SK-N-SH treated with all-trans-retinoic acid at 6 μM for 48 hours (cell line): ENCODE results near the gene CYP4A22.

ENCODE experiments used
- ATAC-seq: fragments of 200-7000 bp; cut with Tn5 transposase; 3 replicates; pipeline ENCODE4 v1.9.1; 2020; ENCODE audit warnings: mild to moderate bottlenecking, moderate library complexity
- ARNTL ChIP-seq: fragments of 450-650 bp; formaldehyde crosslinking; IDR thresholded peaks from 2 replicates; pipeline ENCODE4 v1.5.0; 2020; ENCODE audit warnings: low read depth, mild to moderate bottlenecking, moderate library complexity, borderline replicate concordance
- BACH2 ChIP-seq: fragments of 250-450 bp; sonication (Bioruptor Pico); IDR thresholded peaks from 2 replicates; pipeline ENCODE4 v1.9.0; 2021; ENCODE audit warnings: mild to moderate bottlenecking, borderline replicate concordance
- CSDC2 ChIP-seq: fragments of 250-450 bp; sonication (Bioruptor Pico); IDR thresholded peaks from 2 replicates; pipeline ENCODE4 v1.5.0; 2020; ENCODE audit warnings: mild to moderate bottlenecking, moderate library complexity
- ESRRG ChIP-seq: fragments of 250-450 bp; sonication (Bioruptor Pico); IDR thresholded peaks from 2 replicates; pipeline ENCODE4 v1.6.1; 2021; ENCODE audit warnings: mild to moderate bottlenecking
- GLIS3 ChIP-seq: fragments of 250-450 bp; sonication (Bioruptor Pico); IDR thresholded peaks from 2 replicates; pipeline ENCODE4 v1.5.0; 2020; ENCODE audit warnings: mild to moderate bottlenecking, moderate library complexity
- ISL1 ChIP-seq: fragments of 250-450 bp; sonication (Bioruptor Pico); IDR thresholded peaks from 2 replicates; pipeline ENCODE4 v2.1.2; 2022; ENCODE audit warnings: mild to moderate bottlenecking, moderate library complexity
- OSR1 ChIP-seq: fragments of 250-450 bp; sonication (Bioruptor Pico); IDR thresholded peaks from 2 replicates; pipeline ENCODE4 v1.8.0; 2022; ENCODE audit warnings: moderate library complexity, mild to moderate bottlenecking, inconsistent platforms
- PPARA ChIP-seq: fragments of 250-450 bp; sonication (Bioruptor Pico); IDR thresholded peaks from 2 replicates; pipeline ENCODE4 v1.5.0; 2020; ENCODE audit warnings: mild to moderate bottlenecking, borderline replicate concordance
- RARB ChIP-seq: fragments of 250-450 bp; sonication (Bioruptor Pico); IDR thresholded peaks from 2 replicates; pipeline ENCODE4 v1.8.0; 2021; ENCODE audit warnings: mild to moderate bottlenecking, moderate library complexity
- SNAI2 ChIP-seq: fragments of 250-450 bp; sonication (Bioruptor Pico); IDR thresholded peaks from 2 replicates; pipeline ENCODE4 v1.5.0; 2020; ENCODE audit warnings: mild to moderate bottlenecking, moderate library complexity
- TCF4 ChIP-seq: fragments of 250-450 bp; sonication (Bioruptor Pico); IDR thresholded peaks from 2 replicates; pipeline ENCODE4 v1.8.0; 2021; ENCODE audit warnings: mild to moderate bottlenecking, moderate library complexity, borderline replicate concordance
- TOX ChIP-seq: fragments of 250-450 bp; sonication (Bioruptor Pico); IDR thresholded peaks from 2 replicates; pipeline ENCODE4 v1.8.0; 2021; ENCODE audit warnings: mild to moderate bottlenecking, moderate library complexity, borderline replicate concordance
- ZC3H10 ChIP-seq: fragments of 250-450 bp; sonication (Bioruptor Pico); IDR thresholded peaks from 2 replicates; pipeline ENCODE4 v1.5.1; 2021; ENCODE audit warnings: mild to moderate bottlenecking, moderate library complexity
- ZFP3 ChIP-seq: fragments of 250-450 bp; sonication (Bioruptor Pico); IDR thresholded peaks from 2 replicates; pipeline ENCODE4 v1.5.0; 2020; ENCODE audit warnings: mild to moderate bottlenecking, moderate library complexity
- ZFP30 ChIP-seq: fragments of 450-650 bp; formaldehyde crosslinking; IDR thresholded peaks from 2 replicates; pipeline ENCODE4 v1.5.0; 2022; ENCODE audit warnings: mild to moderate bottlenecking, moderate library complexity
- ZNF565 ChIP-seq: fragments of 450-650 bp; formaldehyde crosslinking; conservative IDR thresholded peaks from 2 replicates; pipeline ENCODE4 v1.5.0; 2020; ENCODE audit warnings: low read depth, mild to moderate bottlenecking, moderate library complexity
- ZNF70 ChIP-seq: fragments of 450-650 bp; formaldehyde crosslinking; IDR thresholded peaks from 2 replicates; pipeline ENCODE4 v1.5.0; 2020; ENCODE audit warnings: mild to moderate bottlenecking, moderate library complexity
- ZNF8 ChIP-seq: fragments of 450-650 bp; formaldehyde crosslinking; IDR thresholded peaks from 2 replicates; pipeline ENCODE4 v1.5.0; 2020; ENCODE audit warnings: mild to moderate bottlenecking, moderate library complexity
- TF ChIP-seq, protein P1 (sequence below): fragments of 250-450 bp; sonication (Bioruptor Pico); IDR thresholded peaks from 2 replicates; pipeline ENCODE4 v1.8.0; 2021; ENCODE audit warnings: low read depth, mild to moderate bottlenecking, moderate library complexity, borderline replicate concordance
- TF ChIP-seq, protein P2 (sequence below): fragments of 250-450 bp; sonication (Bioruptor Pico); IDR thresholded peaks from 2 replicates; pipeline ENCODE4 v1.8.0; 2020; ENCODE audit warnings: mild to moderate bottlenecking, moderate library complexity, borderline replicate concordance
- TF ChIP-seq, protein P3 (sequence below): fragments of 250-450 bp; sonication (Bioruptor Pico); IDR thresholded peaks from 2 replicates; pipeline ENCODE4 v1.5.0; 2020; ENCODE audit warnings: mild to moderate bottlenecking, moderate library complexity
- TF ChIP-seq, protein P4 (sequence below): fragments of 250-450 bp; sonication (Bioruptor Pico); IDR thresholded peaks from 2 replicates; pipeline ENCODE4 v1.5.1; 2020; ENCODE audit warnings: low read depth, mild to moderate bottlenecking, moderate library complexity

CYP4A22 gene

DNA sequence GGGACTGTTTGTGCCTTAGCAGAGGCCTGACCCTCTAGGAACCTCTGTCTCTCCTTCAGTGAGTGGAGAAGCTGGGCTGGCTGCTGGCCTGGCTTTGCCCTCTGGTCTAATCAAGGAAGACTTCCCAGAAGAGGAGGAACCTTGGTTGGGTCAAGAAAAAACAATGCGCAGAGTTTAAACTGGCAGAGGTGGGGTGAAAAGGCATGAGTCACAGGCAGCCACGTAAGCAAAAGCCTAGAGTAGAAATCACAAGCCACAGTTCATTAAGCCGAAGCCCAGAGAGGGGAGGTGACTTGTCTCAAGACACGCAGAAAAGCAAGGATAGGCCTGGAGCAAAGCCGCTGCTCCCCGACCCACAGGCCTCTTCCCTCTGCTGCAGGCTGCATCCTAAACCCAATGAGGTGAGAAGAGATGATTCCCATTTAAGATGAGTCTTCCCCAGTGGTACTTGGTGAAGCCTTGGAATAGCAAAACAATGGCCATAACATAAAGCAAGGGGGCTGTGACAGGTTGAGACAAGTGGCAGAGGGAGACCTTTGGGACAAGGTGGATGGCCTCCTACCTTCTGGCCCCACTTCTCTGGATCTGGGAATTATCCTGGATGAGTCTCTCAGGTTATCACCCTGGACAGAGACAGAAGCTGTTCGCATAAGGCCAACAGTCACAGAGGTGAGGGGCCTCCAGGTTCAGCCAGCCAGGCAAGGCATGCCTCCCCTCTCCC is 44.9 kb downstream of the CYP4A22 start (continued):
- TF ChIP-seq, protein P1, sequence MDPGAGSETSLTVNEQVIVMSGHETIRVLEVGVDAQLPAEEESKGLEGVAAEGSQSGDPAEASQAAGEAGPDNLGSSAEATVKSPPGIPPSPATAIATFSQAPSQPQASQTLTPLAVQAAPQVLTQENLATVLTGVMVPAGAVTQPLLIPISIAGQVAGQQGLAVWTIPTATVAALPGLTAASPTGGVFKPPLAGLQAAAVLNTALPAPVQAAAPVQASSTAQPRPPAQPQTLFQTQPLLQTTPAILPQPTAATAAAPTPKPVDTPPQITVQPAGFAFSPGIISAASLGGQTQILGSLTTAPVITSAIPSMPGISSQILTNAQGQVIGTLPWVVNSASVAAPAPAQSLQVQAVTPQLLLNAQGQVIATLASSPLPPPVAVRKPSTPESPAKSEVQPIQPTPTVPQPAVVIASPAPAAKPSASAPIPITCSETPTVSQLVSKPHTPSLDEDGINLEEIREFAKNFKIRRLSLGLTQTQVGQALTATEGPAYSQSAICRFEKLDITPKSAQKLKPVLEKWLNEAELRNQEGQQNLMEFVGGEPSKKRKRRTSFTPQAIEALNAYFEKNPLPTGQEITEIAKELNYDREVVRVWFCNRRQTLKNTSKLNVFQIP = no peak
- no peak for TF ChIP-seq BACH2 (CRISPR knock-in tag)
- no peak for TF ChIP-seq ZFP3 (CRISPR knock-in tag)
- TF ChIP-seq ZNF8 (CRISPR knock-in tag) = no peak
- no peak for TF ChIP-seq SNAI2 (CRISPR knock-in tag)

DNA sequence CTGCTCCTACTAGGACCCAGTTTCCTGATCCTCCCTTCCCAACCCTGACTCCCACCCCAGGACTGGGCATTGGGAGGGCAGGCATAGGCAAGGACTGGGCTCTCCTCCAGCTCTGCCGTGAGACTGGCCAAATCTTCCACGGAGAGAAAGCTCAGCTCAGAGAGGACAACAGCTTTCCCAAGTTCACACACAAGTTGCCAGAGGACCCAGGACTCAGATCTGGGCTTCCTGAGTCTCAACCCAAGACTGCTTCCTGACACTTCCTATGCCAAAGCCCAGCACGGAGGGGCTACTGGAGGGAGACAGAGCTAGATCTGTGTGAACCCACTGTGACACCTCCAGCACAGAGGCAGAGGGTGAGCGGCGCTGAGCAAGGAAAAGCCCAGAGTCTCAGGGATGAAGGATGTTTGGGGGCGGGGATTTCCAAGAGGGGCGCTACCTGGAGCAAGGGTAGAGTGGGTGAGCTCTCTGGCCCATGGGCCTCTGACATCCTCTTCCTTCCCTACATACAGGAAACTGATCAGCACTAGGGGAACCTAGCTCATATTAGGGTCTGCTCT is 45.5 kb downstream of the CYP4A22 start:
- no peak for ATAC-seq

DNA sequence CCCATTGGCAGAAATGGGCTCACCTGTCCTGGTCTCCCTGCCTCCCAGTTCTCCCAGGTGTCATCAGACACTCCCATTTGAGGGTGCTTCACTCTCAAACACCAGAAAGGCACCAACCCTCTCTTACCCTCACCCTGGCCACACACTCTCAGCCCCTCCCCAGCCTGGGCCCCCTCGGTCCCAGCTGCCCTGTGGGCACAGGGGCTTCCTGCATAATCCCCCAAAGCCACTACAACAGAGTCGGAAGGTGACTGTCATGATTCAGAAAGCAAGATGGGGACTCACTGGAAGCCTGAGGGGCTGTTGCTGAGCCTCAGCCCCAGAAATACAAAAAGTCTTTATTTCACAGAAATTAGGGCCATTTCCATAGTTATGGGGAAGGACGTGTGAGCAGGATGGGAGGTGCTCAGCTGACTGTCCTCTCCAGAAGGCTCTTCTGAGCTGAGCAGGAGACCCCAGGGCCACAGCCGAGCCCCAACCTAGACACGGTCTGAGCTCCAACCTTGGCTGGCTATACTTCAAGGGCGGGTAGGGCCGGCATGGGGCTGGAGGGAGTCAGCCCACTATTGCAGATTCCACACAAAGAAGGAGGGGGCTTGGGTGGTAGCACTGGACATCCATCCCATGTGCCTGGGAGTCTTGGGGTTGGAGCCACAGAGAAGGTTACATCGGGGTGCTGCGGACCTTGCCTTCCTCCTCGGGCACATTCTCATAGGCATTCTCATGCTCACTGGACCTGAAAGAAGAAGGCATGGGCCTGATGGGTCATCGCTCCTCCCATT is 46.3 kb downstream of the CYP4A22 start:
- TF ChIP-seq SNAI2 (CRISPR knock-in tag) = no peak
- no peak for TF ChIP-seq OSR1
- TF ChIP-seq, protein P1 = no peak
- no peak for TF ChIP-seq PPARA
- no peak for TF ChIP-seq RARB (CRISPR knock-in tag)
- no peak for TF ChIP-seq TCF4 (CRISPR knock-in tag)
- no peak for TF ChIP-seq GLIS3 (CRISPR knock-in tag)
- no peak for TF ChIP-seq CSDC2 (CRISPR knock-in tag)
- TF ChIP-seq ZNF70 (CRISPR knock-in tag) = no peak
- TF ChIP-seq, protein P2, sequence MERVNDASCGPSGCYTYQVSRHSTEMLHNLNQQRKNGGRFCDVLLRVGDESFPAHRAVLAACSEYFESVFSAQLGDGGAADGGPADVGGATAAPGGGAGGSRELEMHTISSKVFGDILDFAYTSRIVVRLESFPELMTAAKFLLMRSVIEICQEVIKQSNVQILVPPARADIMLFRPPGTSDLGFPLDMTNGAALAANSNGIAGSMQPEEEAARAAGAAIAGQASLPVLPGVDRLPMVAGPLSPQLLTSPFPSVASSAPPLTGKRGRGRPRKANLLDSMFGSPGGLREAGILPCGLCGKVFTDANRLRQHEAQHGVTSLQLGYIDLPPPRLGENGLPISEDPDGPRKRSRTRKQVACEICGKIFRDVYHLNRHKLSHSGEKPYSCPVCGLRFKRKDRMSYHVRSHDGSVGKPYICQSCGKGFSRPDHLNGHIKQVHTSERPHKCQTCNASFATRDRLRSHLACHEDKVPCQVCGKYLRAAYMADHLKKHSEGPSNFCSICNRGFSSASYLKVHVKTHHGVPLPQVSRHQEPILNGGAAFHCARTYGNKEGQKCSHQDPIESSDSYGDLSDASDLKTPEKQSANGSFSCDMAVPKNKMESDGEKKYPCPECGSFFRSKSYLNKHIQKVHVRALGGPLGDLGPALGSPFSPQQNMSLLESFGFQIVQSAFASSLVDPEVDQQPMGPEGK (CRISPR knock-in tag) = no peak
- no peak for TF ChIP-seq ZFP30 (CRISPR knock-in tag)
- no peak for TF ChIP-seq ARNTL (CRISPR knock-in tag)
- no peak for TF ChIP-seq ZC3H10 (CRISPR knock-in tag)
- no peak for TF ChIP-seq TOX (CRISPR knock-in tag)
- no peak for TF ChIP-seq ZFP3 (CRISPR knock-in tag)
- TF ChIP-seq, protein P3, sequence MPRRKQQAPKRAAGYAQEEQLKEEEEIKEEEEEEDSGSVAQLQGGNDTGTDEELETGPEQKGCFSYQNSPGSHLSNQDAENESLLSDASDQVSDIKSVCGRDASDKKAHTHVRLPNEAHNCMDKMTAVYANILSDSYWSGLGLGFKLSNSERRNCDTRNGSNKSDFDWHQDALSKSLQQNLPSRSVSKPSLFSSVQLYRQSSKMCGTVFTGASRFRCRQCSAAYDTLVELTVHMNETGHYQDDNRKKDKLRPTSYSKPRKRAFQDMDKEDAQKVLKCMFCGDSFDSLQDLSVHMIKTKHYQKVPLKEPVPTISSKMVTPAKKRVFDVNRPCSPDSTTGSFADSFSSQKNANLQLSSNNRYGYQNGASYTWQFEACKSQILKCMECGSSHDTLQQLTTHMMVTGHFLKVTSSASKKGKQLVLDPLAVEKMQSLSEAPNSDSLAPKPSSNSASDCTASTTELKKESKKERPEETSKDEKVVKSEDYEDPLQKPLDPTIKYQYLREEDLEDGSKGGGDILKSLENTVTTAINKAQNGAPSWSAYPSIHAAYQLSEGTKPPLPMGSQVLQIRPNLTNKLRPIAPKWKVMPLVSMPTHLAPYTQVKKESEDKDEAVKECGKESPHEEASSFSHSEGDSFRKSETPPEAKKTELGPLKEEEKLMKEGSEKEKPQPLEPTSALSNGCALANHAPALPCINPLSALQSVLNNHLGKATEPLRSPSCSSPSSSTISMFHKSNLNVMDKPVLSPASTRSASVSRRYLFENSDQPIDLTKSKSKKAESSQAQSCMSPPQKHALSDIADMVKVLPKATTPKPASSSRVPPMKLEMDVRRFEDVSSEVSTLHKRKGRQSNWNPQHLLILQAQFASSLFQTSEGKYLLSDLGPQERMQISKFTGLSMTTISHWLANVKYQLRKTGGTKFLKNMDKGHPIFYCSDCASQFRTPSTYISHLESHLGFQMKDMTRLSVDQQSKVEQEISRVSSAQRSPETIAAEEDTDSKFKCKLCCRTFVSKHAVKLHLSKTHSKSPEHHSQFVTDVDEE (CRISPR knock-in tag) = no peak
- TF ChIP-seq ISL1 (CRISPR knock-in tag) = no peak
- TF ChIP-seq, protein P4, sequence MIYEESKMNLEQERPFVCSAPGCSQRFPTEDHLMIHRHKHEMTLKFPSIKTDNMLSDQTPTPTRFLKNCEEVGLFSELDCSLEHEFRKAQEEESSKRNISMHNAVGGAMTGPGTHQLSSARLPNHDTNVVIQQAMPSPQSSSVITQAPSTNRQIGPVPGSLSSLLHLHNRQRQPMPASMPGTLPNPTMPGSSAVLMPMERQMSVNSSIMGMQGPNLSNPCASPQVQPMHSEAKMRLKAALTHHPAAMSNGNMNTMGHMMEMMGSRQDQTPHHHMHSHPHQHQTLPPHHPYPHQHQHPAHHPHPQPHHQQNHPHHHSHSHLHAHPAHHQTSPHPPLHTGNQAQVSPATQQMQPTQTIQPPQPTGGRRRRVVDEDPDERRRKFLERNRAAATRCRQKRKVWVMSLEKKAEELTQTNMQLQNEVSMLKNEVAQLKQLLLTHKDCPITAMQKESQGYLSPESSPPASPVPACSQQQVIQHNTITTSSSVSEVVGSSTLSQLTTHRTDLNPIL = no peak
- no peak for TF ChIP-seq ZNF565 (CRISPR knock-in tag)
- TF ChIP-seq ESRRG (CRISPR knock-in tag) = no peak
- no peak for ATAC-seq

More for the DNA sequence above, 45.5 kb downstream of the CYP4A22 start:
- TF ChIP-seq OSR1 (no peak), ISL1 (CRISPR knock-in tag) (no peak), SNAI2 (CRISPR knock-in tag) (no peak)
